GM21390 (cell line): Measurements from ENCODE around the gene PREB.
"Not testable (repeated sequence)": the region's sequence is repeated elsewhere in the genome, so short reads cannot be mapped to it uniquely, and the experiment has no call there.

Experiments
- ATAC-seq: cut with Tn5 transposase; IDR thresholded peaks from one replicate; pipeline ENCODE4 v1.9.1; 2021; ENCODE audit not compliant: unreplicated experiment

The PREB gene

GRCh38 chr2:27127883-27128667 is 6.4 kb downstream of the PREB start:
- no peak for ATAC-seq

- ATAC-seq: no peak
Measured at GRCh38 chr2:27126252-27126710, 8.2 kb downstream of the PREB start.

DNA sequence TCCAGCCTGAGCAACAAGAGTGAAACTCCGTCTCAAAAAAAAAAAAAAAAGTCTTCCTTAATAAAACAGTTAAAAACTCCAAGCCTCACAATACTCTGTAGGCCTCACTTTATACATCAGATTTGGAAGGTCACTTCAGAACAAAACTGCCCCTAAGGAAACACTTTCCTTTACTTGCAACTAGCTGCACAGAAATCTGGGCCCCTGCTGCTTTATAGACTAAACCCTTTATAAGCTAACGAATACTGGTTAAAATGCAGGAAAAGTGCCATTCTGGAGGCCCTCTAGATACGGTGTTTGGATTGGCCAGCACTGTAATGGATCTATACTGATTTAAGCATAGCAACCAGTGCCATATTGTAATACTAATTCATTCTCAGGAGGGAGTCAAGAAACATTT is 9.3 kb downstream of the PREB start:
- ATAC-seq: no peak

DNA sequence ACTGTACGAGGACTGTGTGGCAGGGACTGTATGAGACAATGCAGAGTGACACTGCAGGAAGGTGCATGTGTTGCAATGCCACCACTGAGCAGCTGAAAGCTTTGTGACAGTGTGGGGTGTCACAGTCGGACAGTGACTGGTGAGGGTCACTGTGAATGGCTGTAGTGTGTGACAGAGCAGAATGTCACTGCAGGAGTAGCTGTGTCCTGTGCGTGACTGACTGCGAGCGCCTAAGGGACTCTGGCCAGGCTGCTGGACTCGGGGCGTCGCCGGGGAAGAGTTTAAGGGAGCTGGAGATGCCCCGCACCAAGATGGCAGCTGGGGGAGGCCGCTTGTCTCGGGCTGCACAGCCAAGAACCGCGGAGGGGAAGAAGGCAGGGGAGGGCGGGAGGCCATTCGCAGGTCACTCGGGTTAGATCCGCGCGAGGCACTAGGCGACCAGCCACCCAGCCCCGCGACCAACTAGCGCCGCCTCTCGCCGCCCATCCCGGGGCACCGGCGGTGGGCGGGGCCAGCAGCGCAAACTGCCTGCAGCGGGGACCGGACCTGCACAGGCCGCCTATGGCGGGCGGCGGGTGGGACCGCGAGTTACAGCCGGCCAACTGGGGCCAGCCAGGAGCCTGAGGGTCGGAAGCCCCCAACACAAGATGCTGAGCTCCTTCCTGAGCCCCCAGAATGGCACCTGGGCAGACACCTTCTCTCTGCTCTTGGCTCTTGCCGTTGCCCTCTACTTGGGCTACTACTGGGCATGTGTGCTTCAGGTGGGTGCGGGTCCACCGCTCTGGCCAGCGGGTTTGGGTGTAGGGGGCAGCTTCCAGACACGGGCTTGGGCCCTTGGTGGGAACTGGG is 10.9 kb downstream of the PREB start, which contains the start of gene ABHD1:
TSS of gene ABHD1 (plus strand) at position 514 of the 849 bp plus-strand sequence. CDS start at position 648, 134 bp downstream.
- ATAC-seq: no peak

DNA sequence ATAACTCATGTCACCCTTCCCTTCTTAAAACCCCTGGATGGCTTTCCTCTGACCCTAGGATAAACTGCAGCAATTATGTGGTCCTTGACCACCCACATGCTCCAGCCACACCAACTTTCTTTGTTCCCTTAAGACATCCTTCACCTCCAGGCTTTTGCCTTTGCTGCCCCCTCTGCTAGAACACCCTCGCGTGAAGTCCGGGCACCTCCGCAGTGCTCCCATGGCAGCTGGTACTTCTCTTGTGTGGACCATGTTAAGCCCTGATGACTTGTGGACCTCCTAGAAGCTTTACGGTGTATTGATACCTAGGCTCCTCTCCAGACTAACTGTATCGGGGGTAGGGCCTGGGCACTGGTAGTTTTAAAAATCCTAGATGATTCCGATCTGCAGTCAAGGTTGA is 11.6 kb downstream of the PREB start:
- no peak for ATAC-seq

GRCh38 chr2:27121906-27122305 is 12.5 kb downstream of the PREB start:
- no peak for ATAC-seq

- not testable (repeated sequence) for ATAC-seq
Measured at GRCh38 chr2:27119330-27119670, 15.1 kb downstream of the PREB start.

DNA sequence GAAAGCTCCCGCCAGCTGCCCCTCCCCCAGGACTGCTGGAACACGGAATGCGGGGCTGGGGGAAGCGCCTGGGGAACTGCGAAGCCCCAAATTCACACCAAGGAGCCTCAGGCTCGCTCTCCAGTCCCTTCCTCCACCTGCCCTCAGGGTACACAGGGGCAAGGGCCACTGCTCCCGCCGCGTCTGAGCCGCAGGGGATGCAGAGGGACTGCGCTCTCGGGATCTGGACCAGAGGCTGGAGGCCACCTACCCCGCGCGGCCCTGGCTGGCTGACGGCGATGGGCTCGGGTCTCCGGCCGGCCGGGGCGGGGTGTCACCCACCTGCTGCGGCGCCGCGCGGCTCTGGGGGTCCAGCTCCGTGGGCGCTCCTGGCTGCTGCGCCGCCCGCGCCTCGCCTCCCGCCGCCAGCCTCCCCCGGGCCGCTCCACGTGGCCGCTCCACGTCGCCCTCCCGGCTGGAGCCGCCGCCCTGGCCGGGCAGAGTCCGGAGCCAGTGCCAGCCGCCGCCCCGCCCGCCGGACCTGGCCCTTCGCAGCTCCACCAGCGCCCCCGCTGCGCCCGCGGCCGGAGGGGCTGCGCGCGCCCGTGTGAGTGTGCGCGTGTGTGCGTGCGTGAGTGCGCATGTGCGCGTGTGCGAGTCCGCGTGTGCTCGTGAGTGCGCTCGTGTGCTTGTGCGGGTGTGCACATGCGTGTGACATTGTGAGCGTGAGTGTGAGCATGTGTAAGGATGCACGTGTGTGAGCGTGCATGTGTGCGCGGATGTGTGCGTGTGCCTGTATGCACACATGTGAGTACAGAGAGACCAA is 15.7 kb downstream of the PREB start, which contains the start of gene CGREF1:
TSS of gene CGREF1 (minus strand) at position 604 of the 805 bp plus-strand sequence. CDS start 14,762 bp downstream, outside the sequence.
- no peak for ATAC-seq

DNA sequence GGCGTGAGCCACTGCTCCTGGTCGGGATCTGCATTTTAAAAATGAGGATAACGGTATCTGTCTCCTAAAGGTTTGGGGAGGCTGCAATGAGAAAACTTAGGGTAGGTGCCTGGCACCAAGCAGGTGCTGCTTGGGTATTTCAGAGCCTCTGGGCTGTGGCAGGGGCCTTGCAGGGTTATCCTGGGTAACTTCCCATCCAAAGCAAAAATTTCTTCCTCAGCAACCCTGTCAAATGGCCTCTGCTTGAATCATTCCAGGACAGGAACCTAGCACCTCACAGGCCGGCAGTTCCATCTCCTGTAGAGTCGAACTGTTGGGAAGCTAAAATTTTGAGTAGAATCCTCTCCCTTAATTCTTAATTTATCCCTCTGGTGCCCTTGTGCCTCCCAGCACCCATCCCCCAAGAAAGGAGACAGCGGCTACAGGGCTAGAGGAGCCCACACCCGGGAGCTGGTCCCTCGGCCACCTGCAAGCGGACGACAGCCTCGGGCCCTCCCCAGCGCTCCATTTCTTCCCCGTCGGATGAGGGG is 16.4 kb downstream of the PREB start:
- no peak for ATAC-seq

DNA sequence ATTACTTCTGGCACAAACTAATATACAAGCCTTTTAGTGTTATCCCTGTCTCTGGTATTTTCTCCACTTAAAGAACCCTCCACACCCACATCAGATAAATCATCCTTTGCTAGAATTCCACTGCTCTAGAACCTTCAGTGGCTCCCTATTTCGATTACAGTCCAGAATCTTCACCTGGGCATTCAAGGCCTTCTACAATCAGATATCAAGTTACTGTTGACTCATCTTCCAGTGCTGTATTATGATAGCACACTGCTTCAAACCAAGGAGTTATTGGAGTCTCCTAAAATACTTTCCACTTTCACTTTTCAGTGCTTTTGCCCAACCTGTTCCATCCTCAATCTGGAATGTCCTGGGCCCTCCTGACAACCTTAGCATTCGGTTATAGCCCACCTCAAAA is 18.9 kb downstream of the PREB start:
- no peak for ATAC-seq

GRCh38 chr2:27111392-27112078 is 22.9 kb downstream of the PREB start:
- ATAC-seq: not testable (repeated sequence)

GRCh38 chr2:27110603-27111352 is 23.7 kb downstream of the PREB start:
- ATAC-seq: not testable (repeated sequence)

- no peak for ATAC-seq
Measured at GRCh38 chr2:27109083-27109482, 25.4 kb downstream of the PREB start.

GRCh38 chr2:27108221-27108620 is 26.2 kb downstream of the PREB start:
- no peak for ATAC-seq

DNA sequence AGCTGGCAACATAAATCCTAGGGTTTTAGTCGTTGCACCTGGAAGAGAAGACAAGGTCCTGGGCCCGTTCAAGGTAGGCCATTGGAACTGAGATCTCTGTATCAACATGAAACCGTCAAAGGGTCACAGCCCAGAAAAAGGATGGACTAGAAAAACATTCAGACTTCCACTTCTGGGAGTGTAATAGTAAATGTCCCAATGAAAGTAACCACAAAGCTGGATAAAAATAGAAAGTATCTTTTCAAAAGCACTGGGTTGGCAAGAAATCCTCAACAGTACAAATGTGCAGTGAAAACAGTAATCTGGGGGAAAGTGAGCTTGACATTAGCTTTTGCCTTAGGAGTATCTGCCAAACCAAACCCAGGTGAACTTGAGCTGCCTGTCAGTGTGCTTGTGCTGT is 28.5 kb downstream of the PREB start:
- ATAC-seq: no peak

DNA sequence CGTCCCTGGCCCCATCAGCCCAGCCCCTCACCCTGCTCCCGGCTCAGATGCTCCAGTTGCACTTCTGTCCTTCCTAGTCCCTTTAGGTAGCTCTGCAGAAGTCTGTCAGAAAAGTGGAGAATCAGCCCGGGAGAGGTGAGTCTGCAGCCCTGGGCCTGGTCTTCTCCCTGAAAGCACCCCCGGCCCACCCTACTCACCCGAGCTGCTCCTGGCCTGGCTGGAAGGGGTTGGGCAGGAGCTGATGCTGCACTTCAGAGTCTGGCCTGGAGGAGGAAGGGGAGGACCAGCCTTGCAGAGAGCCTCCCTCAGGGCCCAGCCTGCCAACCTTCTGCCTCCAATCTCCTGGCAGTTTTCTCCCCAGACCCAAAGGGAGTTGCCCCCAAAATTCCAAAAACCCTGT is 32.1 kb downstream of the PREB start:
- ATAC-seq: no peak

DNA sequence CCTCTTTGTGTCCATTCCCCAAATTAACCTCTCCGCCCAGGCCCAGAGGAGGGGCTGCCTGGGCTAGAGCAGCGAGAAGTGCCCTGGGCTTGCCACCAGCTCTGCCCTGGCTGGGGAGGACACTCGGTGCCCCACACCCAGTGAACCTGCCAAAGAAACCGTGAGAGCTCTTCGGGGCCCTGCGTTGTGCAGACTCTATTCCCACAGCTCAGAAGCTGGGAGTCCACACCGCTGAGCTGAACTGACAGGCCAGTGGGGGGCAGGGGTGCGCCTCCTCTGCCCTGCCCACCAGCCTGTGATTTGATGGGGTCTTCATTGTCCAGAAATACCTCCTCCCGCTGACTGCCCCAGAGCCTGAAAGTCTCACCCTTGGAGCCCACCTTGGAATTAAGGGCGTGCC is 34.4 kb downstream of the PREB start:
- ATAC-seq: no peak

DNA sequence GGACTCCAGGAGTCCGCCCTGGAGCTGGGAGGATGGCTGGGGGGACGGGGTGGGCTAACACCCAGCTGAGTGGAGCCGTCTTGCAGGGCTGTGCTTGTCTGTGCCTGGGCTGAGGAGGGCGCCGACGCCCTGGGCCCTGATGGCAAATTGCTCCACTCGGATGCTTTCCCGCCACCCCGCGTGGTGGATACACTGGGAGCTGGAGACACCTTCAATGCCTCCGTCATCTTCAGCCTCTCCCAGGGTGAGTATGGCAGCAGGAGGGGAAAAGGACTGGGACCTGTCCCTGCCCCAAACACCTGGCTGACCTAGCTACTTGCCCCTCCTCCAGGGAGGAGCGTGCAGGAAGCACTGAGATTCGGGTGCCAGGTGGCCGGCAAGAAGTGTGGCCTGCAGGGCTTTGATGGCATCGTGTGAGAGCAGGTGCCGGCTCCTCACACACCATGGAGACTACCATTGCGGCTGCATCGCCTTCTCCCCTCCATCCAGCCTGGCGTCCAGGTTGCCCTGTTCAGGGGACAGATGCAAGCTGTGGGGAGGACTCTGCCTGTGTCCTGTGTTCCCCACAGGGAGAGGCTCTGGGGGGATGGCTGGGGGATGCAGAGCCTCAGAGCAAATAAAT is 35.0 kb downstream of the PREB start:
- ATAC-seq: no peak

DNA sequence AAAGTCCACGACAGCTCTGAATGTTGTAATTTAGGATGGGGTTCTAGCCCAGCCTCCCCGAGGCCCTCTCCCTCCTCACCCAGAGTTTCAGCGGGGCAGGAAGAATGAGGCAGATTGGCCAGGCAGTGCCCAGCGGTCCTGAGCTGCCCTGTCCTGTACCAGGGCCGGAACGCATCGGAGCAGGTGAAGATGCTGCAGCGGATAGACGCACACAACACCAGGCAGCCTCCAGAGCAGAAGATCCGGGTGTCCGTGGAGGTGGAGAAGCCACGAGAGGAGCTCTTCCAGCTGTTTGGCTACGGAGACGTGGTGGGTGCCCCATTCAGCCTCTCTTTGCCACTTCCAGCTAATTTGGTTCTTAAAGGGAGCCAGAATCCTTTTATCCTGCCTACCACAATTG is 37.1 kb downstream of the PREB start:
- ATAC-seq: no peak
